Measurements from ENCODE around the gene ZBTB12. TPM values are rescaled to one million over a fixed set of nuclear protein-coding genes. Genes with fewer than 3 reads are reported as not detected.

The ZBTB12 gene
- total and polyA plus RNA-seq, 10 of the 15 experiments (the other 5 are each of a cell fraction or from before 2014, with no cell fraction given) = 0.81 to 4.5 (median 1.7) TPM; not detected in 4

DNA sequence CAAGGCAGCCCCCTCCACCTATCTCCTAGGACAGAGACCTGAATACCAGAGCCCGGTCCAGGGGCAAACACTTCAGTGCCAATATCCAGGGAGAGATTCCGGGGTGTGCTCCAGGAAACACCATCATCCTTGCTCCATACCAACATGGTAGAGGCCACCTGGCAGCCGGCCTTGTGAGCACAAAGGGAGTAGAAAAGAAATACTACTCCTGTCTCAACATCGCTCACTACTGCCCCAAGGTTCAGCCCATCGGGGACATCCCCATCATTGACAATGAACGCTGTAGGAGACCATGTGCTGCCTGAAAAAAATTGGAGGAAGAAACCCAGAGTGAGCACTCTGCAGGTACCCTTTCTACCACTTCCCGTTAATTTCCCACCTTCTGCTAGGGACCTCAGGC is 40.7 kb downstream of the ZBTB12 start:
- H3K9ac ChIP-seq (ENCODE audit: control insufficient read depth, insufficient read depth, low read length) = no peak overlapping the region
- no TSS peak for BruUV-seq (replicated peaks)
- FAIRE-seq (no peak), DNase-seq (ENCODE audit: low read depth, low spot score) (no peak), ATAC-seq (no peak)
- POLR2A ChIA-PET = no interaction called here
- RAD21 ChIA-PET (ENCODE audit: unreplicated experiment) = no interaction called here
- H3K36me3 ChIP-seq (ENCODE audit: control insufficient read depth in 2 of 2, insufficient read depth in 2 of 2, low read length in 1 of 2) = peaks cover 0 to 3% of the 10 kb centered on the region in 2 experiments; a peak in 1 of 4 replicates
- H3K79me2 ChIP-seq (ENCODE audit: control insufficient read depth, insufficient read depth, low read length) = no peaks in the 10 kb centered on the region; the same call in 1 of the 2 replicates
- H3K27ac ChIP-seq (ENCODE audit: control insufficient read depth, insufficient read depth) = no peak overlapping the region
- H3K4me2 ChIP-seq (ENCODE audit: control insufficient read depth, insufficient read depth) = no peak overlapping the region; the same call in 1 of the 2 replicates
- H2AFZ ChIP-seq (ENCODE audit: control insufficient read depth, low read depth, low read length) = no peak overlapping the region
- SMC1A ChIA-PET (ENCODE audit: uncharacterized antibody, unreplicated experiment) = no interaction called here
- TF ChIP-seq PAX8 (IDR thresholded peaks at IDR 0.05) (no peak), USF1 (IDR thresholded peaks at IDR 0.05; ENCODE audit: borderline replicate concordance, extremely low read length, insufficient read depth, low read depth, low read length) (no peak), TCF3 (IDR thresholded peaks at IDR 0.05; ENCODE audit: borderline replicate concordance, insufficient read depth, low read depth, low read length) (no peak)
- 78% methylated on average over 7 of the region's 7 CpGs for WGBS (ENCODE audit: insufficient coverage, insufficient replicate concordance, low lambda C conversion rate, missing lambda C conversion rate)
- in situ Hi-C loops (cut with MboI) (no loop called here), intact Hi-C loops (cut with micrococcal nuclease; ENCODE audit: unreplicated experiment) (no loop called here)
- H3K27me3 ChIP-seq (replicated peaks in 1 of 2; ENCODE audit: control insufficient read depth in 2 of 2, insufficient read depth in 2 of 2, low read length in 1 of 2) = no peaks in the 10 kb centered on the region
- H3K4me1 ChIP-seq (ENCODE audit: control insufficient read depth, insufficient read depth, low read length) = peaks cover 11% of the 10 kb centered on the region
- CTCF ChIA-PET = no interaction called here
- no peaks in the 10 kb centered on the region for H4K20me1 ChIP-seq (ENCODE audit: control insufficient read depth, insufficient read depth)
- no peak overlapping the region for H3K4me3 ChIP-seq
- no peaks in the 10 kb centered on the region for H3K9me3 ChIP-seq (replicated peaks; ENCODE audit: control insufficient read depth, insufficient read depth, low read length)

GRCh38 chr6:31860349-31860748 is 41.5 kb downstream of the ZBTB12 start:
- in situ Hi-C loops (cut with MboI) = no loop called here
- no peak overlapping the region for H3K4me2 ChIP-seq (ENCODE audit: control insufficient read depth, insufficient read depth)
- H2AFZ ChIP-seq (ENCODE audit: control insufficient read depth, low read depth, low read length) = no peak overlapping the region
- no peak overlapping the region for H3K27ac ChIP-seq (ENCODE audit: control insufficient read depth, insufficient read depth)
- 99% methylated on average over 13 of the region's 13 CpGs for WGBS (ENCODE audit: insufficient coverage, insufficient replicate concordance, low lambda C conversion rate, missing lambda C conversion rate)
- H3K36me3 ChIP-seq (ENCODE audit: control insufficient read depth in 2 of 2, insufficient read depth in 2 of 2, low read length in 1 of 2) = peaks cover 0 to 3% of the 10 kb centered on the region in 2 experiments; a peak in 1 of 4 replicates
- FAIRE-seq (no peak), ATAC-seq (no peak), DNase-seq (ENCODE audit: low read depth, low spot score) (no peak)
- H3K9me3 ChIP-seq (replicated peaks; ENCODE audit: control insufficient read depth, insufficient read depth, low read length) = no peaks in the 10 kb centered on the region
- peaks cover 11% of the 10 kb centered on the region for H3K4me1 ChIP-seq (ENCODE audit: control insufficient read depth, insufficient read depth, low read length)
- 0 out of 2 replicates have a peak, but pooled peaks have one; percentile 17 for TF ChIP-seq POLR2AphosphoS2 (IDR thresholded peaks at IDR 0.05; ENCODE audit: low read depth, low read length)
- no peak for TF ChIP-seq MYC (IDR thresholded peaks at IDR 0.05; ENCODE audit: insufficient read depth, insufficient read length, insufficient replicate concordance, low read length, severe bottlenecking)
- no peak for TF ChIP-seq TBL1XR1 (IDR thresholded peaks at IDR 0.05; ENCODE audit: low read depth, low read length)
- RAD21 ChIA-PET (ENCODE audit: unreplicated experiment) = interaction anchor here (0.9 kb wide), 1 partner anchor 261 kb away, joined by 3 read pairs; no protein-coding TSS in a partner anchor
- H3K79me2 ChIP-seq (ENCODE audit: control insufficient read depth, insufficient read depth, low read length) = no peaks in the 10 kb centered on the region; the same call in 1 of the 2 replicates
- CTCF ChIA-PET = interaction anchor here (1.3 to 1.4 kb wide), 2 partner anchors 29 to 90 kb away, joined by 3 to 4 read pairs; no protein-coding TSS in a partner anchor
- H3K4me3 ChIP-seq = no peak overlapping the region
- no peaks in the 10 kb centered on the region for H3K27me3 ChIP-seq (replicated peaks in 1 of 2; ENCODE audit: control insufficient read depth in 2 of 2, insufficient read depth in 2 of 2, low read length in 1 of 2)
- intact Hi-C loops (cut with micrococcal nuclease; ENCODE audit: unreplicated experiment) = no loop called here
- SMC1A ChIA-PET (ENCODE audit: uncharacterized antibody, unreplicated experiment) = no interaction called here
- no peaks in the 10 kb centered on the region for H4K20me1 ChIP-seq (ENCODE audit: control insufficient read depth, insufficient read depth)
- BruUV-seq (replicated peaks) = no TSS peak
- no peak overlapping the region for H3K9ac ChIP-seq (ENCODE audit: control insufficient read depth, insufficient read depth, low read length)
- POLR2A ChIA-PET = interaction anchor here (1.5 kb wide), 1 partner anchor 23 kb away, joined by 4 read pairs; no protein-coding TSS in a partner anchor

Measured in GM12878 (cell line).